HG03108 (cell line): ENCODE results near the gene PALM.
"Not testable (repeated sequence)": the region's sequence is repeated elsewhere in the genome, so short reads cannot be mapped to it uniquely, and the experiment has no call there.

Source experiments
- ATAC-seq: cut with Tn5 transposase; IDR thresholded peaks from one replicate; pipeline ENCODE4 v1.9.1; 2021; ENCODE audit warnings: moderate library complexity; ENCODE audit not compliant: unreplicated experiment

PALM gene

GRCh38 chr19:729965-730668, 21.4 kb downstream of the PALM start:
- no peak for ATAC-seq

DNA sequence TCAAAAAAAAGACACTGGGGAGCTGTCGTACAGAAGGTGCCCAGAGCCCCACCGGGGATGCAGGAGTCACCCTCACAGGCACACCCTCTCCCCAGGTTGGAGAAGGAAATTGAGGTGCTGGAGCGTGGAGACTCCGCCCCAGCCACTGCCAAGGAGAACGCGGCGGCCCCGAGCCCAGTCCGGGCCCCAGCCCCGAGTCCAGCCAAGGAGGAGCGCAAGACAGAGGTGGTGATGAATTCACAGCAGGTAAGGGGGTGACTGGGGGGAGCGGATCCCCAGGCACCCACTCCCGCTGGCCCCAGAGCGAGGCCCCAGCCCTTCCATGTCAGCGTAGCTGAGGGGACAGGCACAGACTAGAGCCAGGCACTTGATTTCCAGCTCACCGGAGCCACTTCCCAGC, 22.3 kb downstream of the PALM start:
- ATAC-seq: no peak

DNA sequence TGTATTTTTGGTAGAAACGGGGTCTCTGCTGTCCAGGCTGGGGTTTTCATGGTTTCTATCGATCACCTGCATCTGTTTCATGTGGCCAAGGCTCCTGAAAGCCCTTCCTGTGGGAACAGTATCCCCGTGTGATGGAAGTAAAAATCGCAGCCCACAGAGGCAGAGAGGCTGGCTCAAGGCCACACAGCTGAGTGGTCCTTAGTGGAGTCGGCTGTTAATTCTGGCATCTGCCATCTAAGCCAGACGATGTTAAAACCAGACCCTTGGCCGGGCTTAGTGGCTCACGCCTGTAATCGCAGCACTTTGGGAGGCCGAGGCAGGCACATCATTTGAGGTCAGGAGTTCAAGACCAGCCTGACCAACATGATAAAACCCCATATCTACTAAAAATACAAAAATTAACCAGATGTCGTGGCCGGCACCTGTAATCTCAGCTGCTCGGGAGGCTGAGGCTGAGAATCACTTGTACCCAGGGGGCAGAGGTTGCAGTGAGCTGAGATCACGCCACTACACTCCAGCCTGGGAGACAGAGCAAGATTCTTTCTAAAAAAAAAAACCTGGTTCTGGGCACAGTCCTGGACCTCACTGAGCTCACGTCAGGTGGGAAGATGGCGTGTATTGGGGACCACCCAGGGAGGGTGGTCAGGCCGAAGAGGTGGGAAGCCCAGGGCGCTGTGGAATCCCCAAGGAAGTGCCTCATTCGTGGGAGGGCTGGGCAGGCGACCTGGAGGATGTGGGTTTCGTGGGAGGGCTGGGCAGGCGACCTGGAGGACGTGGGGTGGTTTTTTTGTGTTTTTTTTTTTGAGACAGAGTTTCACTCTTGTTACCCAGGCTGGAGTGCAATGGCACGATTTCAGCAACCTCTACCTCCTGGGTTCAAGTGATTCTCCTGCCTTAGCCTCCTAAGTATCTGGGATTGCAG, 23.7 kb downstream of the PALM start:
- no peak for ATAC-seq

- ATAC-seq: no peak
Observed at GRCh38 chr19:734716-735115, 26.0 kb downstream of the PALM start.

DNA sequence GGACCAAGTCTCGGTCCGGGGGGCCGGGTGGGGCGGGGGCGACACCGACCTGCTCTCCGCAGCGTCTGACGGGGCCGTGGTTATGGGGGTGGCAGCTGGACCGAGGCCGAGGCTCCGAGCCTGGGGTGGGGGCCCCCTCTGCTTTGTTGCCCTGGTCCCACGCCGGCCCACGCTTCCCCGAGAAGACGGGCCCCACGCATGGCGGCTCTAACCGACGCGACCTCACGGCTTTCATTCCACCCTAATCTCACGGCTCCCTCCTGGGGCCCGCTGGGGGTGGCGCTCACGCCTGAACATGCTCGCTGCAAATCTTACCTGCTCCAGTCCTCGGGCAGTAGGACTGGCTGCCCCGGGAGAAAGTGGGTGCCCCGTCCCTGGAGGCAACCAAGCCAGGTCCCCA, 27.4 kb downstream of the PALM start:
- no peak for ATAC-seq

DNA sequence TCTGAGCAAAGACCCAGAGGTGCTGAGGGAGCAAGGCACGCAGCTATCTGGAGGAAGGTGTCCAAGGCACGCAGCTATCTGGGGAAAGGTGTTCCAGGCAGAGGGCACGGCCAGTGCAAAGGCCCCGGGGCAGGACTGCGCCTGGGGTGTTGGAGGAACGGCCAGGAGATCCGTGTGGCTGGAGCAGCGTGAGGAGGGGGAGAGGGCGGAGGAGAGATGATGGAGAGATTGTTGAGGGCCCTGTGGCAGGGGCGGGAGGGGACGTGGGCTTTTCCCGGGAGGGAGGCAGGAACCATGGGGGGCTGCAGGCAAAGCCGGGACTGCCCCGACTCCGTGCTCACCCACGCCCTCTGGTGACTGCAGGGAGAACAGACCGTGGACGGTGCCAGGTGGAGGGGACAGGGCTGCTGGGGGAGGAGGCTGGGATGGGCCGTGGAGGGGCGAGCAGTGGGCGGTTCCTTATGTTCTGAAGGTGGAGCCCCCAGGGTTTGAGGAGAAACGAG, 28.9 kb downstream of the PALM start:
- no peak for ATAC-seq

DNA sequence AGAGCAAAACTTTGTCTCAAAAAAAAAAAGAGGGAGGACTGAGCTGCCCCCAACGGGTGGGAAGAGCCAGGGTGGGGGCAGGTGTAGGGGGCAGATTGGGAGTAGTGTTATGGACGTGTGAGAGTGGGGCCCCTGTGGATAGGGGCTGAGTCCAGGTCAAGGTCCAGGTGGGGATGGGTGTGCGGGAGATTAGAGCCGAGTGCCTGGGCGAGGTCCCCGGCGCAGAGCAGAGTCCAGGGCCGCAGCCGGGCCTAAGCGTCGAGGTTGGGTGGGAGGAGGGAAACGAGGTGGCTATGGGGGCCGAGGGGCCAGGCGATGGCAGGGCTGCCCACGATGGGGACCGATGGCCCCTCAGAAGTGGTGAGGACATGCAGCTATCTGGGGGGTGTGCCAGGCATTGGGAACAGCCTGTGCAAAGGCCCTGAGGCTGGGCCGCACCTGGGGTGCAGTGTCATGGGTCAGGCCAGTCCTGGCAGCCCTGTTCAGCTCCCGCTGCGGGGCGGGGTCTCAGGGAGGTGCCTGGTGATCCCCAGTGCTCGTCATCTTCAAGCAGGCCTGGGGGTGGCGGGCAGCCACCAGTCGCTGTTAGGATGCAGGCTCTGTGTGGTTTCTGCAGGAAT, 29.9 kb downstream of the PALM start:
- no peak for ATAC-seq

DNA sequence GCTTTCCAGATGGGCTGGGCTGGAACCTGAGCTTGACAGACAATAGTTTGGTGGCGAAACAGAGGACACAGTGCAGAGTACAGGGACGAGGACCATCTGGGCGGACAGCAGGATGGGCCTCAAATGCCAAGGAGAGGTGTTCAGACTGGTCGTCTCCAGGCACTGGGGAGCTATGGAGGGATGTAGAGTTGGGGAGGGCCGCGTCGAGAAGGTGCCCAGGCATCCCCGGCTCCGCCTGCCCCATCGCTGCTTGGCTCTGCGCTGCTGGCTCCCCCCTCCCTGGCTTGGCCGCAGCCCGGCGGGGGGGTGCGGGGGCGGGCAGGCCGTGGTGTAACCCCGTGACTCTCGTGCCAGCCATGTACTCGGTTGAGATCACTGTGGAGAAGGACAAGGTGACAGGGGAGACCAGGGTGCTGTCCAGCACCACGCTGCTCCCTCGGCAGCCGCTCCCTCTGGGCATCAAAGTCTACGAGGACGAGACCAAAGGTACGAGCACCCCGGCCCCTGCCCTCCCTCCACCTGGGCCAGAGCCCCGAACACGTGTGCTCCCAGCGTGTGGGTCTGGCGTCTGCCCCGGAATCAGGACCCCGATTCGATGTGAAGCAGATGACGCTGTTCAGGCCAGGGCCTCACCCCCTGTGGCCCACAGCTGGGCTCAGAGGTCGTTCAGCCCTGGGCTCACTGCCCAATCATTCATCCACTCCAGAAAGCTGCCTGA, 31.4 kb downstream of the PALM start:
- ATAC-seq: no peak

GRCh38 chr19:740816-741505, 32.2 kb downstream of the PALM start:
- ATAC-seq: not testable (repeated sequence)

GRCh38 chr19:741506-742131, 32.9 kb downstream of the PALM start:
- ATAC-seq: no peak

DNA sequence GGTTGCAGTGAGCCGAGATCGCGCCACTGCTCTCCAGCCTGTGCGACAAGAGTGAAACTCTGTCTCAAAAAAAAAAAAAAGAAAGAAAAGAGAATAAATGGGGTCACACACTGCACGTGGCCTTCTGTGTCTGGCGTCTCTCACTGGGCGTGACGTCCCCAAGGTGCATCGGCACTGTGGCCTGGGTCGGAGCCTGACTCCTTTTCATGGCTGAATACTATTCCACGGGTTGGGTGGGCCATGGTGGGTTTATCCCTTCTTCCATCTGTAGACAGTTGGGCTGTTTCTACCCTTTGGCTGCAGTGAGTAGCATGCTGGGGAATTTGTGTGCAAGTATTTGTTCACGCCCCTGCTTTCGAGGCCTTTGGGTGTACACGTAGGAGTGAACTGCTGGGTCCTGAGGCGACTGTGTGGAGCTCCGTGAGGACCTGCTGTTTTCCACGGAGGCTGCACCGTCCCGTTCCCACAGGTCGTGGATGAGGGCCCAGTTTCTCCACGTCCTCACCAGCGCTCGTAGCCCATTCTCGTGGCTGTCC, 33.9 kb downstream of the PALM start:
- ATAC-seq: no peak

DNA sequence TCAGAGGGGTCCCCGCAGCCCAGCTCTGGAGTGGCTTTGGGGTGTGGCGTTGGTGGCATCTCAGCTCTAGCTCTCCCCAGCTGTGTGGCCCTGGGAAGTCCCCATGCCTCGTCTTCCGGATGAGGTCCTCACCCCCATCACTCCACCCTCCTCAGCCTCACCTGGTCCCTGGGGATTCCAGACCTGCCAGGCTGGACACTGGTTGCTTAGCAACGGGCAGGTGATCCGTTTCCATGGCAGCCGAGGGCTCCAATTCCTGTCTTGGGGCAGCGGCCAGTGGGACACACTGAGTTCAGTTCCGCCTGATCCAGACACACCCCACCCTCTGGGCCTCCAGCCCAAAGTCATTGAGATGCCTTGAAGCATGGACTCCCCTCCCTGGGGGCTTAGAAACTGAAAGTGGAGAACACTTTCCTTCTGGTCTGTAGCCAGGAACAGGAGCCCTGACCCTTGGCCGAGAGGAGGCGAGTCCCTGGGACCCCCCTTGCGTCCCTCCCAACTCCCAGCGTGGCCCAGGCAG, 34.5 kb downstream of the PALM start:
- ATAC-seq: no peak

DNA sequence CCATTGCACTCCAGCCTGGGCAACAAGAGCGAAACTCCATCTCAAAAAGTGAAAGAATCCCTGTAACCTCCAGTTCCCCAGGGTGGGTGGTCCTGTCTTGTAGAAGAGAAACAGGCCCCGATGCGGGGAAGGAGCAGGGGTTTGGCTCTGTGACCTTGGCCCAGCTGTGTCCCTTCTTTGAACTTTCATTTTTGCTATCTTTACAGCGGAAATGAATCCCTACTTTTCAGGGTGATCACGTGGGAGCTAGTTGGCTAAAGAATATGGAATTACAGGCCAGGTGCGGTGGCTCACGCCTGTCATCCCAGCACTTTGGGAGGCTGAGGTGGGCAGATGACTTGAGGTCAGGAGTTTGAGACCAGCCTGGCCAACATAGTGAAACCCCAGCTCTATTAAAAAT, 36.4 kb downstream of the PALM start:
- not testable (repeated sequence) for ATAC-seq

GRCh38 chr19:746208-746819, 37.6 kb downstream of the PALM start:
- no peak for ATAC-seq

- no peak for ATAC-seq
Observed at GRCh38 chr19:746956-747355, 38.2 kb downstream of the PALM start.

DNA sequence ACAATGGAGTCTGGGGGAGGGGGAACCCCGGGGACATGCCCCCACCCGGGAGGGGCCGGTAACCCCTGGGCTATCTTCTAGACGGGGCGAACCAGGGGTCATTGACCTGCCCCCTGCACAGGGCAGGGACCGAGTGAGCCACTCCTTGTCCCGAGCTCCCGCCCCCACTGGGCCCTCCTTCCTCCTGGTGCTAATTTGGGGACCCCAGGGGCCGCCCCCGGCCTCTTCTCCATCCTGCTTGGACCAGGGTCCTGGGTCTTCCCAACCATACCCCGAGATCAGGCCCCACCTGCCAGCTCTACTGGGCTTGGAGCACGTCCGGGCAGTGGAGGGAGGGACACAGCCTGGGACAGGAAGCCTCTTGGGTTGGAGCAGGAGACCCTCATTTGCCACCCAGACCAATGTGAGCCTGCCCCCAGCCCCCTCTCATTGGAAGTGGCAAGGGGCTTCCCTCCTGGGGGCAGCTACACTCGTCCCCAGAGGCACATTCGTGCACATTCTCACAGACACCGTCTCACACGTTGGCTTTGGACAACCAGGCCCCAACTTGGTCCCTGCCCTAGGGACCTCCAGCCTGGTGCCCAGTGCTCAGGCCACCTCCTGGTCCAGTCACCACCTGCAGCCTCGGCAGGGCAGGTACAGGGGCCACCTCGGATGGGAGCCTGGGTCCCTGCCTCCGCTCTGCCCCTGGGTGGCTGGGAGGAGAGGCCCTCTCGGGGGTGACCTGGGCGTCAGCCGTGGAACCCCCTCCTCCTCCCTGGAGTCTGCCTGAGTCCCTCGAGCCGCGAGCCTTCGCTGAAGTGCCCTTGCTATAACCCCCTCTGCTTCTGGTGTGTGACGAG, 38.9 kb downstream of the PALM start:
- ATAC-seq: no peak

GRCh38 chr19:748274-748598, 39.5 kb downstream of the PALM start:
- no peak for ATAC-seq

DNA sequence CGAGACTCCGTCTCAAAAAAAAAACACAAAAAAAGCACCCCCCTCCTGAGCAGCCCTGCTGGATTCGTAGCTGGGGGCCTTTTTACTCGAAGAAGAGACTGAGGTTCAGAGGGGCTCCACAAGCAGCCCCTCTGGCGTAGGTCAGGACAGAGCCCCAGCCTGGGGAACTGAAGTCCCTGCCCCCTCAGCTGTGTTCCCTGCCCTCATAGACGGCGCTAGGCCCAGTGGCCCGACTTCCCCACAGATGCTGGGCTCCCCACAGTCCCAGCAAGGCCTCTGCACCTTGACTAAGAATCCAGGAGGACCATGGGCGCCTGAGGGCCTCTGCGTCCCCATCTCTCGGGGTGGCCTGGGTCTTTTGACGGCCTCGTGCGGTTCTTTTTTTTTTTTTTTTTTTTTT, 41.1 kb downstream of the PALM start:
- ATAC-seq: no peak
